Stimulated activated CD4-positive, alpha-beta T cell treated with anti-CD3 and anti-CD28 coated beads, Interleukin-2, amount 100 ng/mL, for 48 hours (primary cell): ENCODE data around the gene PACRGL.
"Not testable (repeated sequence)": the region's sequence is repeated elsewhere in the genome, so short reads cannot be mapped to it uniquely, and the experiment has no call there.

Source experiments
- DNase-seq, 2 donors: peaks; one replicate each; pipeline ENCODE4 v3.0.0-alpha.2; 2020

PACRGL gene

GRCh38 chr4:20724915-20725314 lies 24.7 kb downstream of the PACRGL start:
- DNase-seq: no peak

GRCh38 chr4:20735931-20736330 lies 35.7 kb downstream of the PACRGL start:
- no peak for DNase-seq

DNA sequence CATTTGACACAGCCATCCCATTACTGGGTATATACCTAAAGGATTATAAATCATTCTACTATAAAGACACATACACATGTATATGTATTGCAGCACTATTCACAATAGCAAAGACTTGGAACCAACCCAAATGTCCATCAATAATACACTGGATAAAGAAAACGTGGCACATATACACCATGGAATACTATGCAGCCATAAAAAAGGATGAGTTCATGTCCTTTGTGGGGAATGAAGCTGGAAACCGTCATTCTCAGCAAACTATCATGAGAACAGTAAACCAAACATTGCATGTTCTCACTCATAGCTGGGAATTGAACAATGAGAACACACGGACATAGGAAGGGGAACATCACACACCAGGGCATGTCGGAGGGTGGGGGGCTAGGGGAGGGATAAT lies 45.7 kb downstream of the PACRGL start:
- not testable (repeated sequence) for DNase-seq

- no peak for DNase-seq
Measured at GRCh38 chr4:20752641-20753040, 52.4 kb downstream of the PACRGL start.

- no peak for DNase-seq
Measured at GRCh38 chr4:20754036-20754435, 53.8 kb downstream of the PACRGL start.

- DNase-seq: no peak
Measured at GRCh38 chr4:20760053-20760452, 59.8 kb downstream of the PACRGL start.

DNA sequence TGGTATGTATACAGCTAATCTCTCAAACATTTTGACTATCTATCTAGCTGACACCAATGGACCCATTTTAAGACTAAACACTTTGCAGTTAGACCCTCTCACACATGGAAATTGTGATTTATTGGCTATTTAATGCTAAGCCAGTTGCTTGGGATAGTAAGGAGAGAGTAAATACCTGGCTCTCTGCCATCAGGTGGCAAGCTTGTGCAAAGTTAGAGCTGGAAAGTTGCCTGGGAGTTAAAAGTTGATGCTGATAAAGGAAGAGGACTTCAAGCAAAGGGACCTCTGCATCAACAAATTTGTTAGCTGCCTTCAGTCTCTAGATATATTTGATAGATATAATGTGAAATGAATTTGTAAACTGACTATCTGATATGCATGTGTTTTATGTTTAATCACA lies 61.1 kb downstream of the PACRGL start:
- DNase-seq: no peak

DNA sequence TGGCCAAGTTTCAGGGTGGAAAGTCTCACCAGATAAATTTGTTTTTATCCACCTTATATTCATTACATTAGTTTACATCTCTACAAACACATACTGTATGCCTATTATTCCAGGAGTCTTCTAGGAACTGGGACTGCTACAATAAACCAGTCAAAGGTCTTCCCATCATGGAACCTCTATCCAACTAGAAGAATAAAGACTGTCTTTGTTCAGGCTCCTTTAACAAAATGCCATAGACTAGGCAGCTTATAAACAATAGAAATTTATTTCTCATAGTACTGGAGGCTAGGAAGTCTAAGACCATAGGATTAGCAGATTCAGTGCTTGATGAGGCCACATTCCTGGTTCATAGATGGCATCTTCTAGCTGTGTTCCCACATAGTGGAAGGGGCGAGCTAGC lies 61.6 kb downstream of the PACRGL start:
- no peak for DNase-seq

GRCh38 chr4:20764366-20764992 lies 64.2 kb downstream of the PACRGL start:
- DNase-seq: no peak

GRCh38 chr4:20773144-20773997 lies 73.1 kb downstream of the PACRGL start:
- DNase-seq: peak; percentile 2 to 22

GRCh38 chr4:20778896-20779295 lies 78.6 kb downstream of the PACRGL start:
- DNase-seq: no peak

- DNase-seq: not testable (repeated sequence)
Measured at GRCh38 chr4:20783134-20783533, 82.9 kb downstream of the PACRGL start.

DNA sequence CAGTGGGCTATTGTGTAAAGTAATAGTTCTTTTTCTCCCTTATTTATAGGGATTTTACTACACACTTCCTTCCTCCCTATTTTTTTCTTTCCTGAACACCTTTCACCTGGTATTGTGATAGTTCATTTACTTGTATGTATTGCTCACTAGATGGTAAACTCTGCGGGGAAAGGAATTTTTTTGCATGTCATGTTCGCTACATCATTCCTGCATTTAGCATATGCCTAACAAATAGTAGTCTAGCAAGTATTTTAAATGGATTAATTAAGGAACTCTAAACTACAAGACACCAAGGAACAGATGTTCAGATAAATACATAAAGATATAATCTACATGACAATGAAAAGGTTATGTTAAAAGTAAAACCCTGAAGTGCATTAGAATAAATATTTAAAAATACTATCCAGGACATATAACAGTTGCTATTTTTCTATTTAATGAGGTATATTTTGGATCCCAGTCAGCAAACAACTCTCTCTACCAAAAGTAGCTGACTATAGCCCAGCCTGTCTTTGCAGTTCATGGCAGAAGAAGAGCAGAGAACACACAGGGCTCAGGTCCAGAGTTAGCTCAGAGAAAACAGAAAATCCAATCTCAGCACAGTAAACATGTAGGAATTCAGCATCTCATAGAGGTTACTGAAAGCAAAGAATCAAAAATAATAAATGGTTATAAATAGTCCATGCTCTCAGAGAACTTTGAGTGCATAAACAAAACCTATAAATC lies 87.8 kb downstream of the PACRGL start:
- no peak for DNase-seq
